Neuron (in vitro differentiated cells): Measurements from ENCODE around the gene KANSL1L.

Source experiments
- H2AFZ ChIP-seq: one replicate; pipeline ENCODE4 v1.6.1; 2013; ENCODE audit warnings: low read depth, mild to moderate bottlenecking, inconsistent platforms, low read length, moderate library complexity
- H3K27me3 ChIP-seq: one replicate; pipeline ENCODE4 v1.6.1; 2013; ENCODE audit warnings: low read length; ENCODE audit not compliant: insufficient read depth
- H3K36me3 ChIP-seq: one replicate; pipeline ENCODE4 v1.6.1; 2013; ENCODE audit warnings: low read length; ENCODE audit not compliant: insufficient read depth
- H3K4me1 ChIP-seq: one replicate; pipeline ENCODE4 v1.6.1; 2013; ENCODE audit warnings: low read length; ENCODE audit not compliant: insufficient read depth
- H3K4me3 ChIP-seq: 2 replicates; pipeline ENCODE4 v1.5.1; 2013; ENCODE audit warnings: mild to moderate bottlenecking, low read length, moderate library complexity
- H3K9me3 ChIP-seq: one replicate; pipeline ENCODE4 v1.6.1; 2013; ENCODE audit warnings: low read length

KANSL1L gene

GRCh38 chr2:210094787-210095186, 76.4 kb downstream of the KANSL1L start:
- H3K4me3 ChIP-seq = no peak overlapping the region
- H3K9me3 ChIP-seq = no peaks in the 10 kb centered on the region
- no peaks in the 10 kb centered on the region for H3K27me3 ChIP-seq
- no peak overlapping the region for H2AFZ ChIP-seq
- no peaks in the 10 kb centered on the region for H3K36me3 ChIP-seq
- H3K4me1 ChIP-seq = no peaks in the 10 kb centered on the region

GRCh38 chr2:210092791-210093190, 78.4 kb downstream of the KANSL1L start:
- no peaks in the 10 kb centered on the region for H3K9me3 ChIP-seq
- no peaks in the 10 kb centered on the region for H3K36me3 ChIP-seq
- no peaks in the 10 kb centered on the region for H3K4me1 ChIP-seq
- no peaks in the 10 kb centered on the region for H3K27me3 ChIP-seq
- no peak overlapping the region for H3K4me3 ChIP-seq
- no peak overlapping the region for H2AFZ ChIP-seq

- H3K4me1 ChIP-seq = no peaks in the 10 kb centered on the region
- no peak overlapping the region for H3K4me3 ChIP-seq
- no peaks in the 10 kb centered on the region for H3K36me3 ChIP-seq
- H2AFZ ChIP-seq = no peak overlapping the region
- H3K9me3 ChIP-seq = no peaks in the 10 kb centered on the region
- no peaks in the 10 kb centered on the region for H3K27me3 ChIP-seq
Measured at GRCh38 chr2:210086930-210087329, 84.3 kb downstream of the KANSL1L start.

- H3K27me3 ChIP-seq = no peaks in the 10 kb centered on the region
- H3K4me1 ChIP-seq = no peaks in the 10 kb centered on the region
- H3K4me3 ChIP-seq = no peak overlapping the region
- H2AFZ ChIP-seq = no peak overlapping the region
- no peaks in the 10 kb centered on the region for H3K9me3 ChIP-seq
- no peaks in the 10 kb centered on the region for H3K36me3 ChIP-seq
Measured at GRCh38 chr2:210086292-210086691, 84.9 kb downstream of the KANSL1L start.

- Histone ChIP-seq H3K36me3 (no peaks in the 10 kb centered on the region), H3K4me3 (no peak overlapping the region), H3K4me1 (peaks cover 2% of the 10 kb centered on the region)
Measured at GRCh38 chr2:210072922-210073509, 98.2 kb downstream of the KANSL1L start.

GRCh38 chr2:210072493-210072892, 98.7 kb downstream of the KANSL1L start:
- no peak overlapping the region for H3K4me3 ChIP-seq
- H3K36me3 ChIP-seq = no peaks in the 10 kb centered on the region
- H3K27me3 ChIP-seq = no peaks in the 10 kb centered on the region
- H3K4me1 ChIP-seq = peaks cover 2% of the 10 kb centered on the region
- H2AFZ ChIP-seq = no peak overlapping the region
- no peaks in the 10 kb centered on the region for H3K9me3 ChIP-seq

More at GRCh38 chr2:210072922-210073509, 98.2 kb downstream of the KANSL1L start:
- H2AFZ ChIP-seq = no peak overlapping the region
- H3K27me3 ChIP-seq = no peaks in the 10 kb centered on the region
- no peaks in the 10 kb centered on the region for H3K9me3 ChIP-seq

- H2AFZ ChIP-seq = no peak overlapping the region
- H3K4me1 ChIP-seq = no peaks in the 10 kb centered on the region
- peaks cover 4% of the 10 kb centered on the region for H3K9me3 ChIP-seq
- no peaks in the 10 kb centered on the region for H3K27me3 ChIP-seq
- no peaks in the 10 kb centered on the region for H3K36me3 ChIP-seq
- no peak overlapping the region for H3K4me3 ChIP-seq
Measured at GRCh38 chr2:210063306-210063705, 107.9 kb downstream of the KANSL1L start.

GRCh38 chr2:210055825-210056224, 115.4 kb downstream of the KANSL1L start:
- Histone ChIP-seq H3K36me3 (no peaks in the 10 kb centered on the region), H3K9me3 (peaks cover 11% of the 10 kb centered on the region), H3K4me3 (no peak overlapping the region), H3K27me3 (no peaks in the 10 kb centered on the region), H3K4me1 (no peaks in the 10 kb centered on the region), H2AFZ (no peak overlapping the region)

- peaks cover 11% of the 10 kb centered on the region for H3K9me3 ChIP-seq
- H3K27me3 ChIP-seq = no peaks in the 10 kb centered on the region
- H3K4me1 ChIP-seq = no peaks in the 10 kb centered on the region
- no peak overlapping the region for H2AFZ ChIP-seq
- no peaks in the 10 kb centered on the region for H3K36me3 ChIP-seq
- H3K4me3 ChIP-seq = no peak overlapping the region
Measured at GRCh38 chr2:210054696-210055095, 116.5 kb downstream of the KANSL1L start.

GRCh38 chr2:210050885-210051284, 120.3 kb downstream of the KANSL1L start:
- Histone ChIP-seq H3K36me3 (no peaks in the 10 kb centered on the region), H3K27me3 (no peaks in the 10 kb centered on the region), H3K4me1 (no peaks in the 10 kb centered on the region), H2AFZ (no peak overlapping the region), H3K4me3 (no peak overlapping the region), H3K9me3 (peaks cover 9% of the 10 kb centered on the region)

GRCh38 chr2:210049831-210050230, 121.4 kb downstream of the KANSL1L start:
- no peak overlapping the region for H2AFZ ChIP-seq

GRCh38 chr2:210046851-210047500, 124.2 kb downstream of the KANSL1L start:
- Histone ChIP-seq H3K4me1 (no peaks in the 10 kb centered on the region), H3K36me3 (no peaks in the 10 kb centered on the region), H3K4me3 (no peak overlapping the region), H3K27me3 (no peaks in the 10 kb centered on the region), H3K9me3 (peaks cover 2% of the 10 kb centered on the region), H2AFZ (no peak overlapping the region)

More at GRCh38 chr2:210049831-210050230, 121.4 kb downstream of the KANSL1L start:
- no peaks in the 10 kb centered on the region for H3K4me1 ChIP-seq
- no peak overlapping the region for H3K4me3 ChIP-seq
- H3K9me3 ChIP-seq = peaks cover 2% of the 10 kb centered on the region
- no peaks in the 10 kb centered on the region for H3K27me3 ChIP-seq
- no peaks in the 10 kb centered on the region for H3K36me3 ChIP-seq

GRCh38 chr2:210038078-210038477, 133.1 kb downstream of the KANSL1L start:
- H3K27me3 ChIP-seq = no peaks in the 10 kb centered on the region
- no peaks in the 10 kb centered on the region for H3K36me3 ChIP-seq
- H3K4me3 ChIP-seq = no peak overlapping the region
- no peaks in the 10 kb centered on the region for H3K4me1 ChIP-seq
- H3K9me3 ChIP-seq = no peaks in the 10 kb centered on the region
- H2AFZ ChIP-seq = no peak overlapping the region

GRCh38 chr2:210035679-210036078, 135.5 kb downstream of the KANSL1L start:
- H3K4me1 ChIP-seq = no peaks in the 10 kb centered on the region
- H2AFZ ChIP-seq = no peak overlapping the region
- no peaks in the 10 kb centered on the region for H3K9me3 ChIP-seq
- H3K36me3 ChIP-seq = no peaks in the 10 kb centered on the region
- H3K4me3 ChIP-seq = no peak overlapping the region
- H3K27me3 ChIP-seq = no peaks in the 10 kb centered on the region
